GM12875 (cell line): ENCODE data around the gene DEFB110.

ENCODE experiments used
- H3K4me3 ChIP-seq: one replicate; pipeline ENCODE4 v1.5.1; 2011; ENCODE audit warnings: low read depth, low read length, control low read depth
- CTCF ChIP-seq: IDR thresholded peaks from 2 replicates; pipeline ENCODE4 v1.5.1; 2011; ENCODE audit warnings: low read depth, mild to moderate bottlenecking, control low read depth, inconsistent platforms, low read length, moderate library complexity, borderline replicate concordance; ENCODE audit not compliant: insufficient read depth

Gene DEFB110

GRCh38 chr6:49986551-49986950, 35.2 kb downstream of the DEFB110 start:
- H3K4me3 ChIP-seq: no peak overlapping the region
- no peak for TF ChIP-seq CTCF

DNA sequence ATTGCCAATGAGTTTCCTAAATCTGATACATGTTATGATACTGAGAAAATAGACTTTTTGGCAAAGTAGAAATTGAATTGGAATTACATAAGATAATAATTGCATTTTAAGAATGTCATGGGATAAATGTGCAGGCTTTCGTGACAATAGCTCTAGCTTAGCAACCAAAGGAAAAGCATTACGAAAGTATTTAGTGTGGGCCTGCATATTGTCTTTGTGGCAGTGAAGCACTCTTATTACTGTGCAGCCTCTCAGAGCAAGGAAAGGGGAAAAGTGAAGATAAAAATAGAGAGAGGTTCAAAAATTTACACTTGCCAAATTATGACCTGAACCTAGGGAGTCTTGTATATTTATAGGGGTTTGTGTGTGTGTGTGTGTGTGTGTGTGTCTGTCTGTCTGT, 39.7 kb downstream of the DEFB110 start:
- TF ChIP-seq CTCF: no peak
- H3K4me3 ChIP-seq: no peak overlapping the region

GRCh38 chr6:49980898-49981297, 40.9 kb downstream of the DEFB110 start:
- H3K4me3 ChIP-seq: no peak overlapping the region
- TF ChIP-seq CTCF: no peak

DNA sequence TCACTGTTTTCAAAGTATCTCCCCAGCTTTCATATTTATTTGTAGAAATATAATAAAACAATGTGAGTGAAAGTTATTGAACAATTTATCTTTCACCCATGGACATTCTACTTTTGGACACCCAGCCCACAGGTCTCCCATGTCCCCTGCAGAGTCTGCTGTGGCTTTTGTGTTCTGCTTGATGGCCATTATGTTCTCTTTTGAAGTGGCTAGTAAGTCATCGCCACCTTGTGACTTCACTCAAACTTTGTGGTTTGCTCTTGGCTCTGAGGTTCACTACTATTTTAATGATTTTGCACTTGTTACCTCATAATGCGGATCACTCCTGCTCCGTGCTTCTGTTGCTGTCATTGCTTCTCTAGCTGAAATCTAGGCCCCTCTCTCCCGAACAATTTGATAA, 42.2 kb downstream of the DEFB110 start:
- no peak for TF ChIP-seq CTCF
- no peak overlapping the region for H3K4me3 ChIP-seq

- TF ChIP-seq CTCF: no peak
- no peak overlapping the region for H3K4me3 ChIP-seq
Observed at GRCh38 chr6:49978332-49979226, 43.2 kb downstream of the DEFB110 start.

DNA sequence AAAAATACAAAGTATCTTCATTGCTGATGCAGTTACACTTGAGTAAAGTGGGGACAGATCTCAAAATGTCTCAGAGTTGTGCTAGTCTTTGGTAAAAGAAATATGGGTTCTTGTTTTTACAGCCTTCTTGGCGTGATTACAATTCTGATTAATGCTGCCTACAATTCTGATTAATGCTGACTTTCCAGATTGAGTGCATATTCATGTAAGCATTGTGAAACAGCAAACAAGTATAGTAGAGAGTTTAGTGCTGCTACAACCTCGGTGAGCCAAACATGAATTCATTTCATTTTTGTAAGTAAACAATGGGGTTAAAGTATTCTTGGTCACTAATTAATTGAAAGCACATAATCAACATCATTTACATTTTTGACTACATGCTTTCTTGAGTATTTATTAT, 52.2 kb downstream of the DEFB110 start, which contains the start of gene DEFB113:
DEFB113 (minus strand) TSS at position 21 of the 400 bp plus-strand sequence; CDS start at position 21, 0 bp downstream.
- TF ChIP-seq CTCF: no peak
- no peak within 1 kb of the TSS for H3K4me3 ChIP-seq
